Ovary (tissue), 9 donors: ENCODE data around the gene NTNG2. TPM values are rescaled to one million over a fixed set of nuclear protein-coding genes. Genes with fewer than 3 reads are reported as not detected.

Experiments
- DNase-seq, 5 donors: peaks; one replicate each; pipeline ENCODE4 v3.0.0-alpha.2; 2019 to 2020
- H3K27ac ChIP-seq, 2 donors: fragments of 200-600 bp; one replicate each; pipeline versions ENCODE4 v1.5.1 to v1.8.0; 2019 to 2022
- H3K27me3 ChIP-seq: fragments of 200-600 bp; one replicate; pipeline ENCODE4 v1.8.0; 2022
- H3K36me3 ChIP-seq: fragments of 200-600 bp; sonication (generic); one replicate; pipeline ENCODE4 v1.5.1; 2019
- H3K4me1 ChIP-seq: one replicate; pipeline ENCODE4 v1.8.1; 2013; ENCODE audit warnings: mild to moderate bottlenecking, moderate library complexity; ENCODE audit not compliant: insufficient read depth
- H3K4me3 ChIP-seq: fragments of 200-600 bp; sonication (generic); one replicate; pipeline ENCODE4 v1.5.1; 2017
- H3K9me3 ChIP-seq, 2 donors: fragments of 200-600 bp in 1 of 2; sonication (generic) in 1 of 2; one replicate each; pipeline versions ENCODE4 v1.5.1 to v1.8.1; 2013 to 2019; ENCODE audit warnings: mild to moderate bottlenecking in 1 of 2, moderate library complexity in 1 of 2
- EP300 ChIP-seq: sonication (generic); formaldehyde crosslinking; IDR thresholded peaks from one replicate; pipeline ENCODE4 v1.6.1; 2017; ENCODE audit warnings: antibody characterized with exemption
- POLR2A ChIP-seq: fragments of 450-650 bp; IDR thresholded peaks from one replicate; pipeline ENCODE4 v1.6.1; 2017; ENCODE audit warnings: antibody characterized with exemption, mild to moderate bottlenecking, moderate library complexity
- WGBS, 3 donors: extraction: QIAGEN DNeasy Blood & Tissue Kit in 1 of 3; methylation state at CpG; one replicate each; pipeline versions ENCODE4 v1.1.5 to v1.1.7; 2013 to 2017; 5-methylcytosine and 5-hydroxymethylcytosine counted together
- intact Hi-C, 4 donors: fragments of 100-400 bp; cut with DNase I; formaldehyde crosslinking; loops; one replicate each; pipeline versions ENCODE4 v1.11.0 to v1.15.1; 2022 to 2023
- polyA plus RNA-seq, 2 donors: library from polyadenylated mRNA; stranded (reverse); fragments of 200-250 nt in 1 of 2; fragments of 350-450 nt in 1 of 2; fragmentation: Illumina TruSeq in 1 of 2; extraction: RNeasy Lipid Tissue Mini Kit (QIAGEN cat#74804) in 1 of 2; gene quantifications; one replicate each; pipeline ENCODE4 v1.2.3, GENCODE V29; 2013 to 2014
- total RNA-seq, 7 donors: library from RNA; depleted of rRNA in 2 of 7; stranded (reverse); fragments of >200 nt in 2 of 7; fragmentation: NEBNext Ultra II Directional in 3 of 7; extraction: Animal tissue kit (Norgen Biotek cat#: 25700) in 3 of 7; gene quantifications; one replicate each; pipeline versions ENCODE4 v1.1.0 to v1.2.4, GENCODE V29; 2016 to 2023
- TF ChIP-seq, protein P1 (sequence below), 3 donors: fragments of 450-650 bp in 2 of 3; fragments of 200-600 bp in 1 of 3; IDR thresholded peaks; one replicate each; pipeline versions ENCODE4 v1.5.1 to v1.8.0; 2016 to 2022; ENCODE audit warnings: antibody characterized with exemption in 3 of 3, mild to moderate bottlenecking in 1 of 3
- donor health status: DM: no; HTN: no; CAD: no; lungs with moderate emphysema.
- donor health status: DM: no; HTN: no; CAD: no.
- donor health status: Bipolar disorder and iron deficiency.
- donor health status: DM: yes; HTN: yes; CAD: no.
- donor health status: DM: no; HTN: no; CAD: no.
- donor health status: DM: yes; HTN: yes; CAD: no.

The NTNG2 gene
- total and polyA plus RNA-seq, 9 donors = 0.12 to 2.6 (median 0.81) TPM

- TF ChIP-seq POLR2A = no peak
- TF ChIP-seq, protein P1, sequence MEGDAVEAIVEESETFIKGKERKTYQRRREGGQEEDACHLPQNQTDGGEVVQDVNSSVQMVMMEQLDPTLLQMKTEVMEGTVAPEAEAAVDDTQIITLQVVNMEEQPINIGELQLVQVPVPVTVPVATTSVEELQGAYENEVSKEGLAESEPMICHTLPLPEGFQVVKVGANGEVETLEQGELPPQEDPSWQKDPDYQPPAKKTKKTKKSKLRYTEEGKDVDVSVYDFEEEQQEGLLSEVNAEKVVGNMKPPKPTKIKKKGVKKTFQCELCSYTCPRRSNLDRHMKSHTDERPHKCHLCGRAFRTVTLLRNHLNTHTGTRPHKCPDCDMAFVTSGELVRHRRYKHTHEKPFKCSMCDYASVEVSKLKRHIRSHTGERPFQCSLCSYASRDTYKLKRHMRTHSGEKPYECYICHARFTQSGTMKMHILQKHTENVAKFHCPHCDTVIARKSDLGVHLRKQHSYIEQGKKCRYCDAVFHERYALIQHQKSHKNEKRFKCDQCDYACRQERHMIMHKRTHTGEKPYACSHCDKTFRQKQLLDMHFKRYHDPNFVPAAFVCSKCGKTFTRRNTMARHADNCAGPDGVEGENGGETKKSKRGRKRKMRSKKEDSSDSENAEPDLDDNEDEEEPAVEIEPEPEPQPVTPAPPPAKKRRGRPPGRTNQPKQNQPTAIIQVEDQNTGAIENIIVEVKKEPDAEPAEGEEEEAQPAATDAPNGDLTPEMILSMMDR (IDR thresholded peaks at IDR 0.05) = no peak
- no peak for TF ChIP-seq EP300
- no peak overlapping the region for H3K4me3 ChIP-seq
- 84 to 93% (median 85%) methylated on average over 6 of the region's 6 CpGs for WGBS, 3 donors
- no peak overlapping the region for H3K27ac ChIP-seq
- H3K36me3 ChIP-seq = no peaks in the 10 kb centered on the region
- H3K9me3 ChIP-seq = no peaks in the 10 kb centered on the region
- DNase-seq = no peak
- H3K4me1 ChIP-seq = peaks cover 2% of the 10 kb centered on the region
- H3K27me3 ChIP-seq = no peaks in the 10 kb centered on the region
- intact Hi-C loops = loop anchor here in 1 of 4 donors (5.0 kb wide), 1 partner anchor 50 kb away; no protein-coding TSS in a partner anchor
These were observed 60.1 kb downstream of the NTNG2 start for GRCh38 chr9:132221941-132222340.

GRCh38 chr9:132224645-132225044 is 62.8 kb downstream of the NTNG2 start:
- Histone ChIP-seq H3K36me3 (no peaks in the 10 kb centered on the region), H3K27me3 (no peaks in the 10 kb centered on the region), H3K9me3 (no peaks in the 10 kb centered on the region), H3K27ac (no peak overlapping the region), H3K4me1 (peaks cover 2% of the 10 kb centered on the region), H3K4me3 (no peak overlapping the region)
- TF ChIP-seq POLR2A (no peak), EP300 (no peak)
- TF ChIP-seq, protein P1 (IDR thresholded peaks at IDR 0.05) = no peak
- whole genome bisulfite sequencing, 3 donors = 74 to 84% (median 82%) methylated on average over 3 of the region's 3 CpGs
- no peak for DNase-seq
- intact Hi-C loops = loop anchor here in 1 of 4 donors (5.0 kb wide), 1 partner anchor 52 kb away; no protein-coding TSS in a partner anchor

DNA sequence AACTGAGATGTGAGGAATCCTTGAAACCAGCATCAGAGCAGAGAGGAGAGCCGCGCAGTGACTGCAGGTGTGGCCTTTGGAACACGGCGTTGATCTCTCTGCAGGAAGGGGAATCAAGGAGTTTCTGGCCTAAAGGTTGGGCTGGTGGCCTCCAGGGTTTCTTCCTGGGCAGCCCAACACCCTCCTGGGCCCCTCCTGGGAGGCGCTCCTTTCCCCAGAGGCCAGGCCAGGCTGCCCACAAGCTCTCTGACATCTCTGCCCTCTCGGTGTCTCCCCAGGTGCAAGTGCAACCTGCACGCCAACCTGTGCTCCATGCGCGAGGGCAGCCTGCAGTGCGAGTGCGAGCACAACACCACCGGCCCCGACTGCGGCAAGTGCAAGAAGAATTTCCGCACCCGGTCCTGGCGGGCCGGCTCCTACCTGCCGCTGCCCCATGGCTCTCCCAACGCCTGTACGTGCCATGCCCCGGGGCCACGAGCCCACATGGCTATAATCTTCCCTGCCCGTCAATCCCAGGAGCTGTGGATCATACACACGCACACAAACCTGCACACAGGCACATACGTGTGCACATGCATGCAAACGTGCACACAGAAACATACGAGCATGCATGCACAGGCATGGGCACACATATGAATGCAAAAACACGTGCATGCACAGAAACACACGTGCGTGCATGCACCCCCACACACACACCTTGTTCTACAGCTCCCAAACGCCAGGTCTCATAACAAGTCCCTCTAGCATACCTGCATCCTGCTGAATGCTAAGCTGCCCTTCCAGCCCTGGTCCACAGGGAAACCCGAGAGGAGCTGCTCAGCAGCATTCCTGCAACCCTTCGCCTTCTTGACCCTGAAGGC is 64.9 kb downstream of the NTNG2 start:
- no peaks in the 10 kb centered on the region for H3K36me3 ChIP-seq
- no peaks in the 10 kb centered on the region for H3K9me3 ChIP-seq
- 85% methylated on average over 34 of the region's 34 CpGs for WGBS, 3 donors
- H3K27me3 ChIP-seq = no peaks in the 10 kb centered on the region
- no peak overlapping the region for H3K27ac ChIP-seq
- DNase-seq = no peak
- intact Hi-C loops = no loop called here
- H3K4me1 ChIP-seq = no peaks in the 10 kb centered on the region
- TF ChIP-seq EP300 = no peak
- TF ChIP-seq, protein P1 (IDR thresholded peaks at IDR 0.05) = no peak
- no peak for TF ChIP-seq POLR2A
- H3K4me3 ChIP-seq = no peak overlapping the region

DNA sequence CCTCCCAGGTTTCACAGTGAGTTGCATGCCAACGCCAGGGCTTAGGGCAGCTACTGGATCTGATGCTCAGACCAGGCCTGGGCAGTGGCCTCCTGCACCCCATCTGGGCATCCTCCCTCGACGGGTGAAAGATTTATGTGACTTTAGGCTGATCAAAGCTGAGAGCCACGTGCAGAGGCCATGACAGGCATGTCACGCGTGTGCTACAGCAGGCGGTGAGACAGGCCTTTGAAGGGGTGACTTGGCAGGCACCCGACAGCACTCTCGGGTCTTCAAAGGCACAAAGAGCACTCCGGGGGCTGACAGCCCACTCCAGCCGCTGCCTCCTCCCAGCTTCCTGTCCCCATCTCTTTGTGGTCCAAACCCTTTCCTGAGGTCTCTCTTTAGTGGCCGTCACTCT is 66.2 kb downstream of the NTNG2 start:
- TF ChIP-seq POLR2A (no peak), EP300 (no peak)
- TF ChIP-seq, protein P1 (IDR thresholded peaks at IDR 0.05) = no peak
- 65 to 72% (median 71%) methylated on average over 12 of the region's 12 CpGs for WGBS, 3 donors
- intact Hi-C loops = no loop called here
- H3K27ac ChIP-seq = no peak overlapping the region
- H3K4me1 ChIP-seq = no peaks in the 10 kb centered on the region
- H3K36me3 ChIP-seq = no peaks in the 10 kb centered on the region
- no peaks in the 10 kb centered on the region for H3K27me3 ChIP-seq
- no peak overlapping the region for H3K4me3 ChIP-seq
- no peak for DNase-seq
- H3K9me3 ChIP-seq = no peaks in the 10 kb centered on the region
